ENCODE measurements around the gene MTERF4.

MTERF4 gene

GRCh38 chr2:241102239-241102803, at the start of gene MTERF4:
MTERF4 (minus strand) TSS chr2:241102287; CDS start chr2:241102273, 14 bp downstream.
- peak; percentile 81 for DNase-seq (ENCODE audit: low read depth)

GRCh38 chr2:241150660-241151530, 48.8 kb upstream of the MTERF4 start:
- no peak for DNase-seq (ENCODE audit: low read depth)

- peak; percentile 89 for DNase-seq (ENCODE audit: low read depth)
Measured at GRCh38 chr2:241149925-241150659, 48.0 kb upstream of the MTERF4 start, which contains the start of gene PPP1R7. PPP1R7 (plus strand) TSS chr2:241150467; CDS start chr2:241150496, 29 bp downstream.

GRCh38 chr2:241149675-241149924, 47.5 kb upstream of the MTERF4 start:
- DNase-seq (ENCODE audit: low read depth), result no peak

- DNase-seq (ENCODE audit: low read depth), result peak; percentile 87
Measured at GRCh38 chr2:241148891-241149674, 47.0 kb upstream of the MTERF4 start, which contains the start of gene PASK. PASK (minus strand) TSS chr2:241149472; CDS start chr2:241143032, 6,440 bp downstream.

- DNase-seq (ENCODE audit: low read depth), result no peak
Measured at GRCh38 chr2:241148239-241148638, 46.2 kb upstream of the MTERF4 start.

- no peak for DNase-seq (ENCODE audit: low read depth)
Measured at GRCh38 chr2:241147336-241147735, 45.2 kb upstream of the MTERF4 start.

GRCh38 chr2:241146286-241146685, 44.2 kb upstream of the MTERF4 start:
- DNase-seq (ENCODE audit: low read depth), result no peak

- DNase-seq (ENCODE audit: low read depth), result no peak
Measured at GRCh38 chr2:241142593-241142992, 40.5 kb upstream of the MTERF4 start.

GRCh38 chr2:241142063-241142462, 40.0 kb upstream of the MTERF4 start:
- no peak for DNase-seq (ENCODE audit: low read depth)

GRCh38 chr2:241141214-241141770, 39.2 kb upstream of the MTERF4 start:
- no peak for DNase-seq (ENCODE audit: low read depth)

- no peak for DNase-seq (ENCODE audit: low read depth)
Measured at GRCh38 chr2:241140445-241140840, 38.4 kb upstream of the MTERF4 start.

- DNase-seq (ENCODE audit: low read depth), result no peak
Measured at GRCh38 chr2:241139531-241140444, 37.7 kb upstream of the MTERF4 start.

- DNase-seq (ENCODE audit: low read depth), result no peak
Measured at GRCh38 chr2:241138471-241138870, 36.4 kb upstream of the MTERF4 start.

GRCh38 chr2:241137276-241138190, 35.4 kb upstream of the MTERF4 start:
- DNase-seq (ENCODE audit: low read depth), result no peak

- DNase-seq (ENCODE audit: low read depth), result no peak
Measured at GRCh38 chr2:241136661-241137260, 34.7 kb upstream of the MTERF4 start.

- no peak for DNase-seq (ENCODE audit: low read depth)
Measured at GRCh38 chr2:241136191-241136590, 34.1 kb upstream of the MTERF4 start.

- DNase-seq (ENCODE audit: low read depth), result no peak
Measured at GRCh38 chr2:241135737-241136136, 33.6 kb upstream of the MTERF4 start.

- no peak for DNase-seq (ENCODE audit: low read depth)
Measured at GRCh38 chr2:241134711-241135110, 32.6 kb upstream of the MTERF4 start.

Data from activated T-cell treated with anti-CD3 and anti-CD28 coated beads for 1 hour (primary cell).